ENCODE data around the gene SLC14A1. TPM values are rescaled to one million over a fixed set of nuclear protein-coding genes. Genes with fewer than 3 reads are reported as not detected.

SLC14A1 gene
- total and polyA plus RNA-seq, 2 of the 4 experiments (the other 2 are of a cell fraction) = 20.5 to 31.9 TPM

- H3K23ac ChIP-seq (ENCODE audit: low read depth, low read length) = no peak overlapping the region
- TF ChIP-seq RCOR1 (IDR thresholded peaks at IDR 0.05; ENCODE audit: insufficient replicate concordance, low read length) (no peak), NFE2L2 (IDR thresholded peaks at IDR 0.05; ENCODE audit: low read depth, low read length) (no peak), BHLHE40 (IDR thresholded peaks at IDR 0.05; ENCODE audit: low read depth, low read length) (no peak), POLR2A (IDR thresholded peaks at IDR 0.05; ENCODE audit: low read depth, low read length) (no peak), MAZ (IDR thresholded peaks at IDR 0.05; ENCODE audit: borderline replicate concordance, low read depth, low read length) (no peak)
- H3K27me3 ChIP-seq (ENCODE audit: control insufficient read depth, insufficient read depth, low read length) = no peaks in the 10 kb centered on the region
- intact Hi-C loops (cut with micrococcal nuclease) (no loop called here), in situ Hi-C loops (cut with MboI; ENCODE audit: low sequenced_read_pairs) (no loop called here), dilution Hi-C loops (cut with HindIII; ENCODE audit: low sequenced_read_pairs, unreplicated experiment) (no loop called here)
- no peak overlapping the region for H2BK15ac ChIP-seq (ENCODE audit: low read depth, low read length)
- no TSS peak for BruUV-seq (replicated peaks)
- no peak overlapping the region for H3K4ac ChIP-seq (ENCODE audit: low read depth, low read length)
- no peak overlapping the region for H2BK5ac ChIP-seq (ENCODE audit: low read depth, low read length, poor library complexity, severe bottlenecking)
- H3K9me3 ChIP-seq (ENCODE audit: control insufficient read depth, insufficient read depth, low read length) = peaks cover 4% of the 10 kb centered on the region; the same call in 1 of the 2 replicates
- H2AK9ac ChIP-seq (replicated peaks; ENCODE audit: low read depth, low read length, poor library complexity) = no peak overlapping the region
- ChIA-PET CTCF (no interaction called here), POLR2A (ENCODE audit: unreplicated experiment) (no interaction called here)
- H3K18ac ChIP-seq (ENCODE audit: low read depth, low read length) = no peak overlapping the region
- no peak overlapping the region for H2AFZ ChIP-seq (replicated peaks; ENCODE audit: low read length, poor library complexity)
- no peaks in the 10 kb centered on the region for H3K79me1 ChIP-seq (ENCODE audit: low read depth in 1 of 2, low read length in 2 of 2)
- H2BK120ac ChIP-seq (ENCODE audit: low read depth, low read length) = no peak overlapping the region
- peak; percentile 54 for DNase-seq
- H3K4me1 ChIP-seq (ENCODE audit: control insufficient read depth, insufficient read depth, low read length) = no peaks in the 10 kb centered on the region
- H3K14ac ChIP-seq (replicated peaks; ENCODE audit: low read depth, low read length) = no peak overlapping the region
- H3K36me3 ChIP-seq (ENCODE audit: control insufficient read depth, insufficient read depth, low read length) = no peaks in the 10 kb centered on the region
- no peak overlapping the region for H4K8ac ChIP-seq (ENCODE audit: low read depth in 2 of 2, low read length in 2 of 2)
- H3K9ac ChIP-seq (ENCODE audit: low read depth, low read length) = no peak overlapping the region
- no peak overlapping the region for H2BK20ac ChIP-seq (ENCODE audit: low read depth, low read length)
- no peak overlapping the region for H4K91ac ChIP-seq (ENCODE audit: insufficient read depth, low read depth, low read length)
- H3K4me3 ChIP-seq (ENCODE audit: insufficient read depth, low read depth, low read length) = no peak overlapping the region
- H3K27ac ChIP-seq (ENCODE audit: insufficient read depth, low read length) = no peak overlapping the region
- no peak overlapping the region for H2AK5ac ChIP-seq (ENCODE audit: low read depth, low read length)
- ATAC-seq (ENCODE audit: low read depth) = no peak
- H3K9me1 ChIP-seq (ENCODE audit: insufficient read depth, low read length) = no peaks in the 10 kb centered on the region
- H4K5ac ChIP-seq (ENCODE audit: low read depth, low read length) = no peak overlapping the region
- no peak overlapping the region for H3K4me2 ChIP-seq (ENCODE audit: low read depth, low read length)
- WGBS, 2 experiments (ENCODE audit: extremely low coverage in 2 of 2, insufficient read length in 1 of 2) = no CpG with 5 or more reads among the region's 1 CpG
- no peak overlapping the region for H3K56ac ChIP-seq (ENCODE audit: extremely low read depth, insufficient read depth, low read length)
- H4K20me1 ChIP-seq (ENCODE audit: insufficient read depth, low read length) = no peaks in the 10 kb centered on the region
Observed at GRCh38 chr18:45702708-45703265, 21.2 kb upstream of the SLC14A1 start.
